Measurements from ENCODE around the gene NBAS.

GRCh38 chr2:15173501-15173900, 387.6 kb downstream of the NBAS start:
- TF ChIP-seq CTCF (IDR thresholded peaks at IDR 0.05; ENCODE audit: low read depth, low read length) (no peak), EZH2phosphoT487 (IDR thresholded peaks at IDR 0.05; ENCODE audit: low read depth) (no peak)
